Endothelial cell of umbilical vein (primary cell): ENCODE measurements around the gene RMND5A.
"Not testable (repeated sequence)": the region's sequence is repeated elsewhere in the genome, so short reads cannot be mapped to it uniquely, and the experiment has no call there.

ENCODE experiments used
- CTCF ChIP-seq, 2 donors: IDR thresholded peaks; 1 replicate in 1 of 2; 2 replicates in 1 of 2; pipeline ENCODE4 v1.5.1; 2011; ENCODE audit warnings: low read length in 2 of 2, mild to moderate bottlenecking in 2 of 2, moderate library complexity in 2 of 2, control low read depth in 1 of 2, inconsistent platforms in 1 of 2, low read depth in 1 of 2; ENCODE audit not compliant: insufficient read depth in 1 of 2; ENCODE audit errors: extremely low read depth in 1 of 2
- EZH2 ChIP-seq: IDR thresholded peaks from 2 replicates; pipeline ENCODE4 v1.6.1; 2012; ENCODE audit warnings: borderline replicate concordance, low read depth, mild to moderate bottlenecking, moderate library complexity, low read length, inconsistent platforms; ENCODE audit not compliant: severe bottlenecking
- FOS ChIP-seq: IDR thresholded peaks from 2 replicates; pipeline ENCODE4 v1.6.1; 2011; ENCODE audit warnings: mild to moderate bottlenecking, low read length, moderate library complexity, borderline replicate concordance; ENCODE audit not compliant: insufficient read depth
- GATA2 ChIP-seq: IDR thresholded peaks from 2 replicates; pipeline ENCODE4 v1.7.0; 2011; ENCODE audit warnings: low read depth, mild to moderate bottlenecking, moderate library complexity, mixed read lengths, low read length; ENCODE audit not compliant: insufficient read length, insufficient read depth
- JUN ChIP-seq: IDR thresholded peaks from 2 replicates; pipeline ENCODE4 v1.6.1; 2011; ENCODE audit warnings: borderline replicate concordance, low read depth; ENCODE audit not compliant: insufficient read length, insufficient read depth
- MAX ChIP-seq: IDR thresholded peaks from 2 replicates; pipeline ENCODE4 v1.6.1; 2011; ENCODE audit not compliant: insufficient read depth, insufficient read length
- MYC ChIP-seq: IDR thresholded peaks from one replicate; pipeline ENCODE4 v1.6.1; 2011; ENCODE audit warnings: mild to moderate bottlenecking, low read depth, low read length
- POLR2A ChIP-seq: IDR thresholded peaks from 2 replicates; pipeline ENCODE4 v1.6.1; 2012; ENCODE audit warnings: low read depth, mild to moderate bottlenecking, control low read depth, low read length
- POLR2AphosphoS5 ChIP-seq: IDR thresholded peaks from 2 replicates; pipeline ENCODE4 v1.6.1; 2012; ENCODE audit warnings: low read depth, mild to moderate bottlenecking, control low read depth, low read length, moderate library complexity; ENCODE audit not compliant: insufficient read depth

DNA sequence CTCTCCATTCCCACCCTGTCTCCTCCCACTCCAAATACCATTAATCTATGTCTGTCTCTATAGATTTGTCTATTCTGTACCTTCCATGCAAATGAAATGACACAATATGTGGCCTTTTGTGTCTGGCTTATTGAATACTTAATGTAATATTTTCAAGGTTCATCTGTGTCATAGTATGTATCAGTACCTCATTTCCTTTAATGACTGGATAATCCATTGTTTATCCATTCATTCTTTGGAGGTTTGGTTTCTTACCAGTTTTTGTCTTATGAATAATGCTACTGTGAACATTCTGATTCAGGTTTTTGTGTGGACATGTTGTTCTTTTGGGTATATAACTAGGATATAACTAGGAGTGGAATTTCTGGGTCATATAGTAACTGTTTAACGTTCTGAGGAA, 14.8 kb downstream of the RMND5A start:
- not testable (repeated sequence) for TF ChIP-seq CTCF (IDR thresholded peaks at IDR 0.05; ENCODE audit: extremely low read depth in 1 of 2, insufficient read depth in 1 of 2, low read depth in 1 of 2, low read length in 2 of 2); POLR2AphosphoS5; EZH2; POLR2A; JUN; GATA2; MYC; FOS; MAX
